Prostate gland (tissue), 2 donors: ENCODE measurements around the gene PPFIA1. TPM values are rescaled to one million over a fixed set of nuclear protein-coding genes. Genes with fewer than 3 reads are reported as not detected.

Experiments
- DNase-seq: peaks from one replicate; pipeline ENCODE4 v3.0.0-alpha.2; 2019; ENCODE audit warnings: low spot score
- H3K27ac ChIP-seq, 2 donors: fragments of 200-600 bp; sonication (generic); 2 replicates each; pipeline ENCODE4 v1.5.1; 2017 to 2019
- H3K27me3 ChIP-seq: fragments of 200-600 bp; sonication (generic); replicated peaks from 2 replicates; pipeline ENCODE4 v1.5.1; 2019; ENCODE audit not compliant: insufficient read depth
- H3K36me3 ChIP-seq, 2 donors: fragments of 200-600 bp; sonication (generic); 1 replicate in 1 of 2; 2 replicates in 1 of 2; pipeline versions ENCODE4 v1.5.1 to v1.8.1; 2017 to 2019
- H3K4me1 ChIP-seq: fragments of 200-600 bp; sonication (generic); replicated peaks from 2 replicates; pipeline ENCODE4 v1.5.1; 2019
- H3K4me3 ChIP-seq, 2 donors: fragments of 200-600 bp; sonication (generic); 2 replicates each; pipeline ENCODE4 v1.5.1; 2017 to 2019
- H3K9me3 ChIP-seq: fragments of 200-600 bp; sonication (generic); 2 replicates; pipeline ENCODE4 v1.5.1; 2017
- POLR2A ChIP-seq: fragments of 450-650 bp; IDR thresholded peaks from one replicate; pipeline ENCODE4 v1.6.1; 2016; ENCODE audit warnings: antibody characterized with exemption, mild to moderate bottlenecking
- POLR2AphosphoS5 ChIP-seq: sonication (generic); formaldehyde crosslinking; IDR thresholded peaks from one replicate; pipeline ENCODE4 v1.6.1; 2017; ENCODE audit warnings: antibody characterized with exemption
- WGBS: methylation state at CpG from one replicate; pipeline ENCODE4 v1.1.5; 2018; 5-methylcytosine and 5-hydroxymethylcytosine counted together
- intact Hi-C: fragments of 100-400 bp; cut with DNase I; formaldehyde crosslinking; loops from one replicate; pipeline ENCODE4 v1.14.2; 2022
- total RNA-seq, 2 donors: library from RNA; depleted of rRNA; stranded (reverse); fragments of >200 nt; gene quantifications; one replicate each; pipeline ENCODE4 v1.1.0, GENCODE V29; 2016
- TF ChIP-seq, protein P1 (sequence below), 4 experiments: fragments of 200-600 bp in 2 of 4; fragments of 450-650 bp in 2 of 4; sonication (generic) in 2 of 4; IDR thresholded peaks; 1 replicate in 3 of 4; 2 replicates in 1 of 4; pipeline ENCODE4 v1.5.1; 2016 to 2019; ENCODE audit warnings: antibody characterized with exemption in 4 of 4, mild to moderate bottlenecking in 2 of 4, moderate library complexity in 2 of 4

The PPFIA1 gene
- total RNA-seq, 2 donors from 2014 or later: 29.1 to 61.8 TPM

DNA sequence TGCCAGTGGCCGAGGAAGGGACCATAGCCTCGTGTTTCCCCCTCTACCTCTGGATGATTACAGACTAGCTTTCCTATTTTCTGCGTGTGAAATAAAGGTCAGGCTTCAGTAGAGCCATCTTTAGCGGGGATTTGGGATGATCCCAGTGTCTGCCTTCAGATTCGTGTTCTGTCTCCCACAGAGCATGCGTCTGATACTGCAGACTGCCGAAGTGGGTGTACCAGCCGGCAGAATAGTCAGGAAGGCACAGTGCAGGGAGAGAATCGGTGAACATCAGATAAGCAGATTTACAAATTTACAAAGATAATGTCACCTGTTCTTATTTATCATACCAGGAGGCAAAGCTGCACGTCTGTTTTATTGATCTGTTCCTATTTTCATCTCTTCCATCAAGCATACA, 138.9 kb downstream of the PPFIA1 start:
- Histone ChIP-seq H3K9me3 (no peaks in the 10 kb centered on the region), H3K4me1 (no peaks in the 10 kb centered on the region), H3K4me3 (no peak overlapping the region), H3K27me3 (no peaks in the 10 kb centered on the region), H3K36me3 (peaks cover 22 to 23% of the 10 kb centered on the region in 2 donors), H3K27ac (no peak overlapping the region)
- no peak for TF ChIP-seq POLR2A
- TF ChIP-seq, protein P1, sequence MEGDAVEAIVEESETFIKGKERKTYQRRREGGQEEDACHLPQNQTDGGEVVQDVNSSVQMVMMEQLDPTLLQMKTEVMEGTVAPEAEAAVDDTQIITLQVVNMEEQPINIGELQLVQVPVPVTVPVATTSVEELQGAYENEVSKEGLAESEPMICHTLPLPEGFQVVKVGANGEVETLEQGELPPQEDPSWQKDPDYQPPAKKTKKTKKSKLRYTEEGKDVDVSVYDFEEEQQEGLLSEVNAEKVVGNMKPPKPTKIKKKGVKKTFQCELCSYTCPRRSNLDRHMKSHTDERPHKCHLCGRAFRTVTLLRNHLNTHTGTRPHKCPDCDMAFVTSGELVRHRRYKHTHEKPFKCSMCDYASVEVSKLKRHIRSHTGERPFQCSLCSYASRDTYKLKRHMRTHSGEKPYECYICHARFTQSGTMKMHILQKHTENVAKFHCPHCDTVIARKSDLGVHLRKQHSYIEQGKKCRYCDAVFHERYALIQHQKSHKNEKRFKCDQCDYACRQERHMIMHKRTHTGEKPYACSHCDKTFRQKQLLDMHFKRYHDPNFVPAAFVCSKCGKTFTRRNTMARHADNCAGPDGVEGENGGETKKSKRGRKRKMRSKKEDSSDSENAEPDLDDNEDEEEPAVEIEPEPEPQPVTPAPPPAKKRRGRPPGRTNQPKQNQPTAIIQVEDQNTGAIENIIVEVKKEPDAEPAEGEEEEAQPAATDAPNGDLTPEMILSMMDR (IDR thresholded peaks at IDR 0.05): no peak
- no peak for TF ChIP-seq POLR2AphosphoS5
- DNase-seq: no peak
- intact Hi-C loops: no loop called here
- WGBS: 79% methylated on average over 10 of the region's 10 CpGs

- peaks cover 22 to 23% of the 10 kb centered on the region in 2 donors for H3K36me3 ChIP-seq
- DNase-seq: no peak
- 94% methylated on average over 7 of the region's 7 CpGs for WGBS
- intact Hi-C loops: no loop called here
- H3K27ac ChIP-seq: no peak overlapping the region
- H3K4me1 ChIP-seq: no peaks in the 10 kb centered on the region
- no peaks in the 10 kb centered on the region for H3K27me3 ChIP-seq
- H3K4me3 ChIP-seq: no peak overlapping the region
- no peak for TF ChIP-seq POLR2A
- no peak for TF ChIP-seq POLR2AphosphoS5
- TF ChIP-seq, protein P1 (IDR thresholded peaks at IDR 0.05): no peak
- no peaks in the 10 kb centered on the region for H3K9me3 ChIP-seq
Measured at GRCh38 chr11:70409871-70410270, 139.4 kb downstream of the PPFIA1 start.

GRCh38 chr11:70410276-70411205, 140.1 kb downstream of the PPFIA1 start:
- Histone ChIP-seq H3K9me3 (no peaks in the 10 kb centered on the region), H3K36me3 (peaks cover 20 to 22% of the 10 kb centered on the region in 2 donors), H3K27me3 (no peaks in the 10 kb centered on the region), H3K4me1 (no peaks in the 10 kb centered on the region), H3K27ac (no peak overlapping the region), H3K4me3 (no peak overlapping the region)
- TF ChIP-seq POLR2A (no peak), POLR2AphosphoS5 (no peak)
- intact Hi-C loops: no loop called here
- 81% methylated on average over 29 of the region's 29 CpGs for WGBS
- DNase-seq: no peak

DNA sequence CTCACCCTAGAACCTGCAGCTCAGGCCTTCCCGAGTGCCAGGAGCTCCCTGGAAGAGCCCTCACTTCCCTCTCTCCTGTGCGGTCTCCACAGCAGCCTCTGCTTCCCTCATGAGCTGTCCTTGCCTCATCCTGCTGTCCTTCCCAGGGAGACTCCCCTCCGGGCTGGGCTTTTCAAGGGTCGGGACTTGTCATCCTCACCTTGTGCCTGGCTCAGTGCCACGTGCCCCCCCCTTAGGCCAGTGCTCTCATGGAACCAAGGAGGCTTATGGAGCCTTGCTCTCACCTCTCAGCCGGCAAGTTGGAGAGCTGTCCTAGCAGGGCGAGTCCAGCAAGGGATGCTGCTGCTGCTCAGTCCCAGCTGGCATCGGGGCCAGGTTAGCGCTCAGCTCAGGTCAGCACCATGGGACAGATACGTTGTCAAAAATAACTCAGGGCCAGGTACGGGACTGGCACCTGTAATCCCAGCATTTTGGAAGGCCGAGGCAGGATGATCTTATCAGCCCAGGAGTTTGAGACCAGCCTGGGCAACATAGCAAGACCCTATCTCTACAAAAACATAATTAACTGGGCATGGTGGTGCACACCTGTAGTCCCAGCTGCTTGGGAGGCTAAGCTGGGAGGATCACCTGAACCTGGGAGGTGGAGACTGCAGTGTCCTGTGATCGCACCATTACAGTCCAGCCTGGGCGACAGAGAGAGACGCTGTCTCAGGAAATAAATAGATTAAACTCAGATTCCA, 141.4 kb downstream of the PPFIA1 start:
- 91% methylated on average over 15 of the region's 15 CpGs for WGBS
- DNase-seq: no peak
- Histone ChIP-seq H3K27ac (no peak overlapping the region), H3K4me3 (no peak overlapping the region), H3K27me3 (no peaks in the 10 kb centered on the region), H3K36me3 (peaks cover 22 to 23% of the 10 kb centered on the region in 2 donors), H3K4me1 (no peaks in the 10 kb centered on the region), H3K9me3 (no peaks in the 10 kb centered on the region)
- intact Hi-C loops: no loop called here
- TF ChIP-seq POLR2AphosphoS5 (no peak), POLR2A (no peak)
- TF ChIP-seq, protein P1 (IDR thresholded peaks at IDR 0.05): no peak

DNA sequence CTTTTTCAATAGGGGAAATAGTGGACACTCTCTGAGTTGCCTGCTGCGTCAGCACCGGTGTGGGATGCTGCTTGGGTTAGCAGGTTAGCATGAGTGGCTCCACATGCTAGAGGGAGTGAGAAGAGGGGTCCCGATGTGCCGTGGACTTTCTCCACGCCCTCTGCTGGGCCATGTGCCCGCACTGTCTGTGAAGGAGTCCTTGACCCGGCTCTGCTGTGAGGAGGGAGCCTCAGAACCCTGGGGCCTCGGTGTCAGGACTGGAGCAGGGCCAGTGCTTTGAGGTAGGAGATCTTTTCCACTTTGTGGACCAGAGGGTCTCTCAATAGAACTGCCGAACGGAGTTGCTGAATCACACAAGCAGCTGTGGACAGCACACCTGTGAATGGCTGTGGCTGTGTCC, 142.7 kb downstream of the PPFIA1 start:
- no peaks in the 10 kb centered on the region for H3K27me3 ChIP-seq
- TF ChIP-seq, protein P1 (IDR thresholded peaks at IDR 0.05): no peak
- TF ChIP-seq POLR2A (no peak), POLR2AphosphoS5 (no peak)
- WGBS: 87% methylated on average over 10 of the region's 10 CpGs
- H3K9me3 ChIP-seq: no peaks in the 10 kb centered on the region
- no peaks in the 10 kb centered on the region for H3K4me1 ChIP-seq
- H3K27ac ChIP-seq: no peak overlapping the region
- no peak overlapping the region for H3K4me3 ChIP-seq
- peaks cover 22 to 23% of the 10 kb centered on the region in 2 donors for H3K36me3 ChIP-seq
- intact Hi-C loops: no loop called here
- no peak for DNase-seq
